Vagina (tissue), 2 donors: ENCODE data around the gene FAM171A1. TPM values are rescaled to one million over a fixed set of nuclear protein-coding genes. Genes with fewer than 3 reads are reported as not detected.

Source experiments
- DNase-seq, 2 donors: peaks; one replicate each; pipeline ENCODE4 v3.0.0-alpha.2; 2017; ENCODE audit errors: extremely low spot score in 2 of 2
- H3K27ac ChIP-seq: fragments of 200-600 bp; sonication (generic); one replicate; pipeline ENCODE4 v1.5.1; 2019
- H3K27me3 ChIP-seq: fragments of 200-600 bp; sonication (generic); one replicate; pipeline ENCODE4 v1.5.1; 2019
- H3K36me3 ChIP-seq, 2 donors: fragments of 200-600 bp; sonication (generic); one replicate each; pipeline ENCODE4 v1.5.1; 2017 to 2019
- H3K4me1 ChIP-seq: fragments of 200-600 bp; sonication (generic); one replicate; pipeline ENCODE4 v1.5.1; 2019
- H3K4me3 ChIP-seq, 2 donors: fragments of 200-600 bp; sonication (generic); 1 replicate in 1 of 2; 2 replicates in 1 of 2; pipeline ENCODE4 v1.5.1; 2016 to 2019
- H3K9me3 ChIP-seq: fragments of 200-600 bp; sonication (generic); one replicate; pipeline ENCODE4 v1.5.1; 2019
- POLR2A ChIP-seq, 2 donors: fragments of 450-650 bp; IDR thresholded peaks; one replicate each; pipeline ENCODE4 v1.6.1; 2017; ENCODE audit warnings: antibody characterized with exemption in 2 of 2, mild to moderate bottlenecking in 2 of 2, moderate library complexity in 2 of 2
- POLR2AphosphoS5 ChIP-seq, 2 donors: sonication (generic); formaldehyde crosslinking; IDR thresholded peaks; one replicate each; pipeline ENCODE4 v1.9.0; 2017; ENCODE audit warnings: antibody characterized with exemption in 2 of 2, mild to moderate bottlenecking in 2 of 2, low read depth in 1 of 2; ENCODE audit not compliant: insufficient read depth in 1 of 2
- intact Hi-C: fragments of 100-400 bp; cut with DNase I; formaldehyde crosslinking; loops from one replicate; pipeline ENCODE4 v1.15.1; 2023
- total RNA-seq: library from RNA; depleted of rRNA; stranded (reverse); fragments of >200 nt; gene quantifications from one replicate; pipeline ENCODE4 v1.2.3, GENCODE V29; 2016
- TF ChIP-seq, protein P1 (sequence below), 3 experiments: fragments of 450-650 bp in 2 of 3; fragments of 200-600 bp in 1 of 3; sonication (generic) in 1 of 3; IDR thresholded peaks; one replicate each; pipeline ENCODE4 v1.5.1; 2017 to 2019; ENCODE audit warnings: antibody characterized with exemption in 3 of 3, mild to moderate bottlenecking in 2 of 3, moderate library complexity in 2 of 3

FAM171A1 gene
- total RNA-seq, 1 donor from 2014 or later, result 8.6 TPM

DNA sequence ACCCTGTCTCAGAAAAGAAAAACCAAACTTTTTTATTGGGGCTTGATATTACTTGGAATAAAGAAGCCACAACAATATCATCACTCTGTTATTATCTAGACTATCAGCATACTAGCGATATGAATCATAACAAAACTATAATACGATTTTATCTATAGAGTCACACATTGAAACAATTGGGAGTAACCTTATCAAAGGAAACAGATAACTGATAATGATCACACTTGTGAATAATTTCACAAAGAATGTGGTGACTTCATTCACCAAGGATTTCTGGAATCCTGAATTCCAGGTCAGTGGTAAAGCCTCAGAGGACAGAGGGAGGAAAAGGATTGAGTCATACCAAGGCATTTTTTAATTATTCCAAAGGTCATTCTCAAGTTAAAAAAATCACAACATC is 170.5 kb downstream of the FAM171A1 start:
- Histone ChIP-seq H3K4me3 (no peak overlapping the region), H3K4me1 (no peaks in the 10 kb centered on the region), H3K27ac (no peak overlapping the region), H3K27me3 (no peaks in the 10 kb centered on the region), H3K9me3 (no peaks in the 10 kb centered on the region), H3K36me3 (no peaks in the 10 kb centered on the region)
- no peak for TF ChIP-seq POLR2A (IDR thresholded peaks at IDR 0.05)
- TF ChIP-seq, protein P1, sequence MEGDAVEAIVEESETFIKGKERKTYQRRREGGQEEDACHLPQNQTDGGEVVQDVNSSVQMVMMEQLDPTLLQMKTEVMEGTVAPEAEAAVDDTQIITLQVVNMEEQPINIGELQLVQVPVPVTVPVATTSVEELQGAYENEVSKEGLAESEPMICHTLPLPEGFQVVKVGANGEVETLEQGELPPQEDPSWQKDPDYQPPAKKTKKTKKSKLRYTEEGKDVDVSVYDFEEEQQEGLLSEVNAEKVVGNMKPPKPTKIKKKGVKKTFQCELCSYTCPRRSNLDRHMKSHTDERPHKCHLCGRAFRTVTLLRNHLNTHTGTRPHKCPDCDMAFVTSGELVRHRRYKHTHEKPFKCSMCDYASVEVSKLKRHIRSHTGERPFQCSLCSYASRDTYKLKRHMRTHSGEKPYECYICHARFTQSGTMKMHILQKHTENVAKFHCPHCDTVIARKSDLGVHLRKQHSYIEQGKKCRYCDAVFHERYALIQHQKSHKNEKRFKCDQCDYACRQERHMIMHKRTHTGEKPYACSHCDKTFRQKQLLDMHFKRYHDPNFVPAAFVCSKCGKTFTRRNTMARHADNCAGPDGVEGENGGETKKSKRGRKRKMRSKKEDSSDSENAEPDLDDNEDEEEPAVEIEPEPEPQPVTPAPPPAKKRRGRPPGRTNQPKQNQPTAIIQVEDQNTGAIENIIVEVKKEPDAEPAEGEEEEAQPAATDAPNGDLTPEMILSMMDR (IDR thresholded peaks at IDR 0.05), result no peak
- no peak for TF ChIP-seq POLR2AphosphoS5 (IDR thresholded peaks at IDR 0.05; ENCODE audit: insufficient read depth in 1 of 2, low read depth in 1 of 2)
- no peak for DNase-seq
- intact Hi-C loops, result no loop called here

DNA sequence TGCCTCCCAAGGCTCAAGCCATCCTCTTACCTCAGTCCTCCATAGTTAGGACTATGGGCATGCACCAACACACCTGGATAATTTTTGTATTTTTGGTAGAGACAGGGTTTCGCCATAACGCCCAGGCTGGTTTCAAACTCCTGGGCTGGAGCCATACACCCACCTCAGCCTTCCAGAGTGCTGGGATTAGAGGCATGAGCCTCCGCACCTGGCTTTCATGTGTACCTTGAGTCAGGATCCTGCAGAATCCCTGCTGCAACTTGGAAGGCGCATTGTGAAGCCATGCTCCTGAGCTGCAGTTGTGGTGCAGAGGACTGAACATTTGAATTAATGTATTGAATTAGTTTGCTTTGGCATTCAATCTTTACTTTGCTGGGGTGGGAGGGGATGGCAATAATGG is 173.2 kb downstream of the FAM171A1 start:
- H3K27ac ChIP-seq, result no peak overlapping the region
- intact Hi-C loops, result no loop called here
- no peaks in the 10 kb centered on the region for H3K27me3 ChIP-seq
- H3K36me3 ChIP-seq, result no peaks in the 10 kb centered on the region
- H3K9me3 ChIP-seq, result no peaks in the 10 kb centered on the region
- no peak for TF ChIP-seq POLR2A (IDR thresholded peaks at IDR 0.05)
- TF ChIP-seq, protein P1 (IDR thresholded peaks at IDR 0.05), result no peak
- no peak for TF ChIP-seq POLR2AphosphoS5 (IDR thresholded peaks at IDR 0.05; ENCODE audit: insufficient read depth in 1 of 2, low read depth in 1 of 2)
- no peaks in the 10 kb centered on the region for H3K4me1 ChIP-seq
- no peak overlapping the region for H3K4me3 ChIP-seq
- DNase-seq, result no peak

DNA sequence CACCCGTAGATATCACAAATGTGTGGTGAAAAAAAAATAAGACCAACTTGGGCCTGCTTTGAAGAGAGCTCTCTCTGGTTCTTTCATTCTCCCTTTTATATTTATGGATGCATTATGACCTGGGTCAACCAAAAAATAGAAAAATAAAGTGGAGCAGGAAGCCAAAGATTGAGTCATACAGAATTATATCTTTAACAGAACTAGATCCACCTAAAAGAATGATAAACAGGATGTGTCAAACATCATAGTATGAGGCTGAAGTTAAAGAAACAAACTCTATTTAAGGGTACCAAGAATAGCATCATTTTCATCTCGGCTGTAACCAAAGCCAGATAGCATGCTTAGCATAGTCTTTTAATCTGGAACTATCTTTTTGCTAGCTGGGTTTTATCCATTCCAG is 173.8 kb downstream of the FAM171A1 start:
- no peak for TF ChIP-seq POLR2AphosphoS5 (IDR thresholded peaks at IDR 0.05; ENCODE audit: insufficient read depth in 1 of 2, low read depth in 1 of 2)
- TF ChIP-seq, protein P1 (IDR thresholded peaks at IDR 0.05), result no peak
- no peak for TF ChIP-seq POLR2A (IDR thresholded peaks at IDR 0.05)
- Histone ChIP-seq H3K27me3 (no peaks in the 10 kb centered on the region), H3K4me1 (no peaks in the 10 kb centered on the region), H3K27ac (no peak overlapping the region), H3K4me3 (no peak overlapping the region), H3K9me3 (no peaks in the 10 kb centered on the region), H3K36me3 (no peaks in the 10 kb centered on the region)
- no peak for DNase-seq
- intact Hi-C loops, result no loop called here

DNA sequence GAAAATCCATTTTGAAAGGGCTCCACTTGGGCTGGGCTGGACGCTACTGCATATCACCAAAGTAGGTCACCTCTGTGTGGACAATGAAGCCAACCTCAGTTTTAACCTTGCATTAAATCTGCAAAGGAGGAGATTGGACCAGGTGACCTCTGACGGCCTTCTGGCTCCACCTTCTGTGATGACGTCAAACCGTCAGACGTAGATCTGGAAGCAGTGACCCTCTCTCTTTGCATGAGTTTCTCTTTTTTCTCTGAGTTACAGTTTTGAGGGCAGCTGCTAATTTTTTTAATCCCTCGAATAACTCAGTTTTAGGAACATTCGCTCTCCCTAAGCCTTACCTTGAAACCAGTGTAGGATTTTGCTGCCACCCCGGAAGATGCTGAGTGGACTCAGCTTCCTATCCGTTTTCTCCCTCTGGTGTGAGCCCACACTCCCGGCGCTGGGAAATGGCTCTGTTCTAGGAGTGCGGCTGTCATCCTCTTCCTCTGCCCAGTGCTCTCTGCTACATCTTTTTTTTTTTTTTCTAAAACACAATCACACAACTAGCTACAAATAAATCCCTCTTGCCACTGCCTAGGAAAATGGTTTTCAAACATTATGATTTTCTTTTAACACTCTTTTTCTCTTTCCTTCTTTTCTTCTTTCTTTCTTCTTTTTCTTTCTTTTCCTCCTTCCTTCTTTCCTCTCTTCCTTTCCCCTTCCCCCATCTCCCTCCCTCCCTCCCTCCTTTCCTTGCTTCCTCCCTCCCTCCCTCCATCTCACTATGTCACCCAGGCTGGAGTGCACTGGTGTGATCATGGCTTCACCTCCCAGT is 174.9 kb downstream of the FAM171A1 start:
- H3K4me3 ChIP-seq, result no peak overlapping the region
- no peaks in the 10 kb centered on the region for H3K36me3 ChIP-seq
- intact Hi-C loops, result no loop called here
- no peaks in the 10 kb centered on the region for H3K27me3 ChIP-seq
- DNase-seq, result no peak
- no peak for TF ChIP-seq POLR2A (IDR thresholded peaks at IDR 0.05)
- TF ChIP-seq, protein P1 (IDR thresholded peaks at IDR 0.05), result no peak
- no peak for TF ChIP-seq POLR2AphosphoS5 (IDR thresholded peaks at IDR 0.05; ENCODE audit: insufficient read depth in 1 of 2, low read depth in 1 of 2)
- H3K27ac ChIP-seq, result no peak overlapping the region
- no peaks in the 10 kb centered on the region for H3K9me3 ChIP-seq
- no peaks in the 10 kb centered on the region for H3K4me1 ChIP-seq

DNA sequence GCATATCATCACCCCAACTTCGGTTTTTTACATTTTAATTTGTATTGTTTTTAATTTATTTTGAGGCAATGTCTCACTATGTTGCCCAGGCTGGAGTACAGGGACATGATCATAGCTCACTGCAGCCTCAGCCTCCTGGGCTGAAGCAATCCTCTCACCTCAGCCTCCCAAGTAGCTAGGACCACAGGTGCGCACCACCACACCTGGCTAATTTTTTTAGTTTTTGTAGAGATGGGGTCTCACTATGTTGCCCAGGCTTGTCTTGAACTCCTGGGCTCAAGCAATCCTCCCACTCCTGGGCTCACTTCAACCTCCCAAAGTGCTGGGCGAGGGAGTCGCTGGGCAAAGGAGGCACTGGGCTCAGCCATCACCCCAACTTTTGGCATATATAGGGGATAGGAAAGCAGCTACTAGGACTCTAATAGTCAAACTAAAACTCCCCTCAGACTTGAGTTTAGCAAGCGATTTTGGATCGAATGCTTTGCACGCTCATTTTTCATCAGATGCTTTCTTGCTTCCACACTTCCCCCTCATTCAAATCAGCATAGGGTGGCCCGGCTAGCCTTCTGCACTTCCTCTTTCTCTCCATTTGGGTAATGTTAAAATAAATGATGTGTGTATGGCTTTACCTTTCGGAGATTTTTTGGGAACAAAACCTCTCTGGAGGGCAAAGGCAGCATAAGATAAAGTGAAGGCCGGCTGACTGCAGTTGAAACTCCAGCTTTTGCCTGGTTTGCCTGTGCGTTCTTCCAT is 181.8 kb downstream of the FAM171A1 start:
- intact Hi-C loops, result no loop called here
- TF ChIP-seq POLR2AphosphoS5 (IDR thresholded peaks at IDR 0.05; ENCODE audit: insufficient read depth in 1 of 2, low read depth in 1 of 2) (no peak), POLR2A (IDR thresholded peaks at IDR 0.05) (no peak)
- TF ChIP-seq, protein P1 (IDR thresholded peaks at IDR 0.05), result no peak
- Histone ChIP-seq H3K9me3 (no peaks in the 10 kb centered on the region), H3K4me3 (no peak overlapping the region), H3K36me3 (no peaks in the 10 kb centered on the region), H3K4me1 (no peaks in the 10 kb centered on the region), H3K27ac (no peak overlapping the region), H3K27me3 (no peaks in the 10 kb centered on the region)
- no peak for DNase-seq
